T-helper 17 cell (primary cell): ENCODE data around the gene MIER3. TPM values are rescaled to one million over a fixed set of nuclear protein-coding genes. Genes with fewer than 3 reads are reported as not detected.
A peak's percentile ranks its signal among the peaks of the same experiment; 100 is the strongest.
"Not testable (repeated sequence)": the region's sequence is repeated elsewhere in the genome, so short reads cannot be mapped to it uniquely, and the experiment has no call there.

Experiments
- ATAC-seq: fragments of 150-1000 bp; cut with Tn5 transposase; 2 replicates; pipeline ENCODE4 v1.10.0; 2021; ENCODE audit warnings: mild to moderate bottlenecking, moderate library complexity
- DNase-seq, 3 donors: peaks; one replicate each; pipeline versions ENCODE4 v3.0.0 to v3.0.0-alpha.2; 2020 to 2021
- H3K9me3 ChIP-seq: one replicate; pipeline ENCODE4 v1.7.0; 2013; ENCODE audit warnings: low read length, mild to moderate bottlenecking; ENCODE audit not compliant: control insufficient read depth, poor library complexity, severe bottlenecking
- H3K27ac Mint-ChIP-seq: one replicate; pipeline ENCODE4 v1.8.0; 2022; ENCODE audit warnings: mild to moderate bottlenecking, moderate library complexity, mixed read lengths
- H3K27me3 Mint-ChIP-seq: one replicate; pipeline ENCODE4 v1.8.0; 2022; ENCODE audit warnings: mixed read lengths
- H3K36me3 Mint-ChIP-seq: one replicate; pipeline ENCODE4 v1.8.0; 2022; ENCODE audit warnings: low read depth, mixed read lengths
- H3K4me1 Mint-ChIP-seq: one replicate; pipeline ENCODE4 v1.8.0; 2022; ENCODE audit warnings: mild to moderate bottlenecking, mixed read lengths
- H3K4me3 Mint-ChIP-seq: one replicate; pipeline ENCODE4 v1.8.0; 2022; ENCODE audit warnings: mild to moderate bottlenecking, moderate library complexity, mixed read lengths
- total RNA-seq, 4 donors: library from RNA in 2 of 4; stranded (reverse) in 2 of 4; gene quantifications; one replicate each; pipeline ENCODE4 v1.2.3 and lab custom pipeline; 2022 to 2026

MIER3 gene
- total RNA-seq, 2 donors from 2014 or later, result 24.6 to 30.4 TPM

- H3K4me3 Mint-ChIP-seq, result not testable (repeated sequence)
Measured at GRCh38 chr5:56979526-56979925, 27.6 kb upstream of the MIER3 start.

DNA sequence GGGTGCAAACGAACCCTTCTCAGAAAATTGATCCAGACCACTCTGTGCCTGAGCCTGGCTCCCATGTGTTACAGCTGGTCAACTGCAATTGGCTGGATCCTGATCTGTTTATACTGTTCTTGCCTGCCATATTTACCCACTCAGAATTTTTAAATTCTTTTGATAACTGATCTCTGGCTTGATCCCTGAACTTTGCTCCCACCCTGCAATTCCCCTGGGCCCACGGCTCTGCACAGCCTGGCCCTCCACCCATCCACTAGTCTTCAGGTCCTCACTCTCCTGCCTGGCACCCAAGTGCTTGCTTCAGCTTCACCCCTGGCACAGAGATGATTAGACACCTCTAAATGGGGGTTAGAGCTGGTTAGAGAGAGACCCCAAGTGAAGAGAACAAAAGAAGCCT is 25.9 kb upstream of the MIER3 start:
- Mint-ChIP-seq H3K27me3 (peaks cover 35% of the 10 kb centered on the region), H3K4me1 (no peaks in the 10 kb centered on the region), H3K4me3 (no peak overlapping the region), H3K27ac (no peak overlapping the region), H3K36me3 (peaks cover 2% of the 10 kb centered on the region)
- DNase-seq, result no peak
- ATAC-seq, result no peak
- no peaks in the 10 kb centered on the region for H3K9me3 ChIP-seq

More at GRCh38 chr5:56979526-56979925, 27.6 kb upstream of the MIER3 start:
- not testable (repeated sequence) for H3K9me3 ChIP-seq, ATAC-seq, H3K27ac Mint-ChIP-seq, H3K36me3 Mint-ChIP-seq, H3K4me1 Mint-ChIP-seq, DNase-seq
- H3K27me3 Mint-ChIP-seq, result peaks cover 24% of the 10 kb centered on the region

GRCh38 chr5:56977021-56977420 is 25.1 kb upstream of the MIER3 start:
- ATAC-seq (no peak), DNase-seq (no peak)
- Mint-ChIP-seq H3K27ac (no peak overlapping the region), H3K4me1 (no peaks in the 10 kb centered on the region), H3K36me3 (peaks cover 2% of the 10 kb centered on the region), H3K27me3 (peaks cover 39% of the 10 kb centered on the region), H3K4me3 (no peak overlapping the region)
- no peaks in the 10 kb centered on the region for H3K9me3 ChIP-seq

DNA sequence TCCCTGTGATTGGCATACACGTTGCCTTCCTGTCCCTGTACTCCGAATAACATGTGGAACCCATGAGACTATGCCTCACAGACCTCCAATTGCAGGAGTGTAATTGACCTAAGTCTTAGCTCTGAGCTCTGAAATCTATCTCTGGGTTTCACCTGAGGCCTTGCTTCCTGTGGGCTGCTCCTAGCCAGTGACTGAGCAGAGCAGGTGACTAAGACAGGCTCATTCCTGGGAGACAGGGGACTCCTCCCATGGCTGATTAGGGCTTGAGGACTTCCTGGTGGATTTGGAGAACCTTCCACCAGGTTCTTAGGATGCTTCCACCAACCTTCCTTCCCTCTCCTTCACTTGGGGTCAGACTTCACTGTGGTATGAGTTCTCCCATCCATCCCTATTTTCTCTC is 22.3 kb upstream of the MIER3 start:
- Mint-ChIP-seq H3K4me1 (no peaks in the 10 kb centered on the region), H3K27ac (no peak overlapping the region), H3K27me3 (peaks cover 39% of the 10 kb centered on the region), H3K4me3 (no peak overlapping the region), H3K36me3 (peaks cover 2% of the 10 kb centered on the region)
- DNase-seq, result no peak
- H3K9me3 ChIP-seq, result no peaks in the 10 kb centered on the region
- no peak for ATAC-seq

GRCh38 chr5:56973473-56973872 is 21.6 kb upstream of the MIER3 start:
- H3K36me3 Mint-ChIP-seq, result no peaks in the 10 kb centered on the region
- H3K27ac Mint-ChIP-seq, result no peak overlapping the region
- no peaks in the 10 kb centered on the region for H3K4me1 Mint-ChIP-seq
- no peak for ATAC-seq
- no peak for DNase-seq
- no peaks in the 10 kb centered on the region for H3K9me3 ChIP-seq
- H3K27me3 Mint-ChIP-seq, result peaks cover 40% of the 10 kb centered on the region
- no peak overlapping the region for H3K4me3 Mint-ChIP-seq

DNA sequence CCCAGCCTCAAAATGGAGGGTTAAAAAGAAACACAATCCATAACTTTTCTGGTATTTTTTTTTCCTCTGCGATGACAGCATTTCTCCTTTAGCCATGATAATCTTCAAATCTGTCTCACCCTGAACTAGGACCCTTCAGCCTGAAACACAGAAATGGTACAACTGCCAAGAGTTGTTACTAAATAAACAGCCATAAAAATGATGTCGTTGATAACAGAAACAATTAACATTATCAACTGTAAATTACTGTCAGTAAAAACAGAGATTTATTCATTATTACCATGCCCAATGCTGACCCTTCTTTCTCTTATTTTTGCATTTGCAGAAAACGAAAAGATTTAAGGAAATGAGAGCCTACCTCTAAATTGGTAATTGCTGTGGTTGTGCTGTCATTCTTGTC is 19.4 kb upstream of the MIER3 start:
- Mint-ChIP-seq H3K4me3 (no peak overlapping the region), H3K27ac (no peak overlapping the region), H3K27me3 (peaks cover 51% of the 10 kb centered on the region), H3K4me1 (no peaks in the 10 kb centered on the region), H3K36me3 (peaks cover 2% of the 10 kb centered on the region)
- H3K9me3 ChIP-seq, result no peaks in the 10 kb centered on the region
- no peak for DNase-seq
- ATAC-seq, result no peak

DNA sequence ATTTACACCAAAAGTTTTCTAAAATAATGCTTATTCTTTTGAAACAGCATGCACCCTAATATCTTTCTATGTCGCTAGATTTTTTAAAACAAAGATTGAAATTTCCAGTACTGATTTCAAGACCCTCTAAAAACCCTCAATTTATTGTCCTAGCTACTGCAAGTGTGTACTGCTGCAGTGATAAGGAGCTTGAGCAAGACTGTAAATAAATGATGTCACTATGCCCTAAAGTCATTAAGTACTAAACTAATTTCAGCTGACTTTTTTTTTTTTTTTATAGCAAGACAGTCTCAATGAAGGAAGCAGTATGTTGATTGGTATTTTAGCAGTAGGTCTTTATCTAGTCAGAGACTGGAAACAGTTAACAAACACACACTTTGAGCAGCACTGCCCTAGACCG is 12.2 kb upstream of the MIER3 start:
- Mint-ChIP-seq H3K4me3 (no peak overlapping the region), H3K27me3 (peaks cover 74% of the 10 kb centered on the region), H3K36me3 (peaks cover 5% of the 10 kb centered on the region), H3K4me1 (peaks cover 11% of the 10 kb centered on the region), H3K27ac (no peak overlapping the region)
- DNase-seq, result no peak
- ATAC-seq, result no peak
- no peaks in the 10 kb centered on the region for H3K9me3 ChIP-seq

DNA sequence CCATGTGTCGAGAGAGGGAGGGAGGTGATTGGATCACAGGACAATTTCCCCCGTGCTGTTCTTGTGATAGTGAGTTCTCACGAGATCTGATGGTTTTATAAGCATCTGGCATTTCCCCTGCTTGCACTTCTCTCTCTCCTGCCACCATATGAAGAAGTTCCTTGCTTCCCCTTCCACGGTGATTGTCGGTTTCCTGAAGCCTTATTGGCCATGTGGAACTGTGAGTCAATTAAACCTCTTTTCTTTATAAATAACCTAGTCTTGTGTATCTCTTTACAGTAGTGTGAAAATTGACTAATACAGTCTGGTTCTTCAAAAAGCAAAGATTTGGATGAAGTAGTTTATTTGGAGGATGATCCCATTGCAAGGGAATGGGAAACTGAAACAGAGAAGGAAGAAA is 11.3 kb upstream of the MIER3 start:
- ATAC-seq, result no peak
- Mint-ChIP-seq H3K36me3 (peaks cover 5% of the 10 kb centered on the region), H3K27ac (no peak overlapping the region), H3K27me3 (peaks cover 75% of the 10 kb centered on the region), H3K4me3 (no peak overlapping the region), H3K4me1 (peaks cover 11% of the 10 kb centered on the region)
- H3K9me3 ChIP-seq, result no peaks in the 10 kb centered on the region
- no peak for DNase-seq

DNA sequence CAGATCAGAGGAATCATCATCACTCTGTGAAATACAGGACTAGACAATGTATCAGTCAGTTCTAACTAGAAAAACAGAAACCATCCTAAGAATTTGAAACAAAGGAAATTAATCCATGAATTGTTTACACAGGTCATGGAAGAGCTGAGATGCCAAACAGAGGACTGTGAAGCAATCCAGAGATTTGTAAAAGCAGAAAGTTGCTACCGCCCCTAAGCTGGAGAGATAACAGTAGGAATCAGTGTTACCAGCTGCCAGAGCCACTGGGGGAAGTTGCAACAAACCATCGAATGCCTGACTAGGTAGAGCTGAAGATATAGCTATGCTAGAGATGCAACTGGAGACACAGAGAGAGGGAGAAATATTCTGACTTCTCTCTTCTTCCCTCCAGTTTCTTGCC is 10.4 kb upstream of the MIER3 start:
- H3K9me3 ChIP-seq, result no peaks in the 10 kb centered on the region
- peaks cover 4% of the 10 kb centered on the region for H3K36me3 Mint-ChIP-seq
- DNase-seq (no peak), ATAC-seq (no peak)
- peaks cover 11% of the 10 kb centered on the region for H3K4me1 Mint-ChIP-seq
- no peak overlapping the region for H3K4me3 Mint-ChIP-seq
- H3K27me3 Mint-ChIP-seq, result peaks cover 80% of the 10 kb centered on the region
- H3K27ac Mint-ChIP-seq, result no peak overlapping the region

- peaks cover 3% of the 10 kb centered on the region for H3K36me3 Mint-ChIP-seq
- DNase-seq (no peak), ATAC-seq (no peak)
- no peak overlapping the region for H3K4me3 Mint-ChIP-seq
- H3K4me1 Mint-ChIP-seq, result peaks cover 11% of the 10 kb centered on the region
- peaks cover 74% of the 10 kb centered on the region for H3K27me3 Mint-ChIP-seq
- H3K27ac Mint-ChIP-seq, result no peak overlapping the region
- no peaks in the 10 kb centered on the region for H3K9me3 ChIP-seq
Measured at GRCh38 chr5:56961746-56962145, 9.8 kb upstream of the MIER3 start.

DNA sequence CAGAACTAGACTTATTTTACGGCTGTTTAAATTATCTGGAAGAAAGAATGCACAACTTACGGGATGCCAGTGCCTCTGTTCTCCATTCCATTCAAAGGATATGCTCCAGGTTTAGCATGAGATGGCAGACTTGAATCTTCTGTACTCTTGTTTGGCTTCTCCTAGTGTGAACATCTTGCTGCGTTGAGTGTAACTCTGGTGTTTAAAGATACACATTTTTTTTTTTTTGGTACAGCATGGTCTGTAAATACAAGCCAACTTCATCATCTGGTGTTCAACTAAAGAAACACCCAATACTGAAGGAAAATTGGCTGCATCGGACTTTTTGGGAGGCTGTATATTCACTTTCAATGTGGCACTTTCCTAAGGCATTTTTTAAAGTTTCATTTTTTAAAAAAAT is 7.4 kb upstream of the MIER3 start:
- H3K9me3 ChIP-seq, result no peaks in the 10 kb centered on the region
- ATAC-seq (no peak), DNase-seq (no peak)
- peaks cover 11% of the 10 kb centered on the region for H3K4me1 Mint-ChIP-seq
- no peak overlapping the region for H3K4me3 Mint-ChIP-seq
- peaks cover 70% of the 10 kb centered on the region for H3K27me3 Mint-ChIP-seq
- H3K27ac Mint-ChIP-seq, result no peak overlapping the region
- H3K36me3 Mint-ChIP-seq, result peaks cover 3% of the 10 kb centered on the region

DNA sequence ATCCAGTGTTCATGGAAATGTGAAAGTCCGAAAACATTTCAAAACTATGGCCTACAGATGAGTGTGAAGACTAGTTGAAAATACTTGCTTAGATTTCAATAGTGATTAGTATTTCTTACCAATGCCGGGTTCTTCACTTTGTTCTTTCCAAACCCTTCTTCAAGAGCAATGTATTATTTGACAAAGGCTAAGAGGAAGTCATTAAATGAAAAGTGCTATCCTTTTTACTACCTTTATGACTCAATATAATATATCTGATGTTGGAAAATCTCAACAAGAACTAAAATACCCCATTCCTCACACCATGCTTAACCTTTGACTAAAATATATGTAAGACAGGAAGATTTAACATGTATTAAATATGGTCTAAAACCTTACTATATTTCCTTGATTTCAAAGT is 6.7 kb upstream of the MIER3 start:
- H3K4me3 Mint-ChIP-seq, result no peak overlapping the region
- peaks cover 3% of the 10 kb centered on the region for H3K36me3 Mint-ChIP-seq
- H3K9me3 ChIP-seq, result no peaks in the 10 kb centered on the region
- H3K4me1 Mint-ChIP-seq, result peaks cover 11% of the 10 kb centered on the region
- H3K27ac Mint-ChIP-seq, result no peak overlapping the region
- DNase-seq (no peak), ATAC-seq (no peak)
- H3K27me3 Mint-ChIP-seq, result peaks cover 66% of the 10 kb centered on the region

- H3K36me3 Mint-ChIP-seq, result no peaks in the 10 kb centered on the region
Measured at GRCh38 chr5:56954262-56954661, 2.3 kb upstream of the MIER3 start.

DNA sequence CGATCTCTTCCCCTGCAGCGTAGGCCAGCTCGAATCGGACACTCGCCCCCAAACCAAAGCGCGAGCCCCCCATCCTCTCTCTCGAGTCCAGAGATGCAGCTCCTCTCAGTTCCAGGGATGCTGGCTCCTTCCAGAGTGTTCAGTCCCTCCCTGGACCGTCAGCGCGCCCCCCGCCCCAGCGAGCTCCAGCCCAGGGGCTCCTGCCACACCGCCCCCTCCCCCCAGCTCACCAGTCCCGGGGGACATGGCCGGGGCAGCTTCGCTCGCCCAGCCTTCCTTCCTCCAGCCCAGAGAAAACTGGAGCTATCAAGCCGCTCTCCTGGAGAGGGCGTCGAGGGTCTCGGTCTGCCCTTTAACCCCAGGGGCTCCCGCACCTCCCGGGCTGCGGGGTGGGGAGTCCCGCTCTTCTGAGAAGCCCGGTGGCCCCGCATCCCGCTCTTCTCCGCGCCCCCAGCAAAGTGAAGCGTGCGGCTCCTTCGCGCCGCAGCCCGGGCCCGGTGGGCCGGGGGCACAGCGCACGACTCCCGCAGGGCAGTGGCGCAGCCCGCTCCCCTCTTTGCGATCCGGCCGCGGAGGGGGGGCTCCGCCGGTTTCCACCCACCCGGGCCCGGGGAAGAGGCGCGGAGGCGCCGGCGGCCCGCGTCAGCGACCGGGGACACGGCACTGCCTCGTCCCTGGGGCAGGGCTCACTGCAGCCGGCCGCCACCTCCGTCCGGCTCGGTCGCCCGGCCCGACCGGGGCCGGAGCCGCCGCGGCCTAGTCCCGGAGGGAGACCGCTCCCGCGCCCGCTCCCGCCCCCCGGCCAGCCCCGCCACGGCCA is 587 bp downstream of the MIER3 start:
- Mint-ChIP-seq H3K4me3 (peak overlapping the region; percentile 96), H3K27ac (peak overlapping the region; percentile 96), H3K27me3 (peaks cover 20% of the 10 kb centered on the region), H3K4me1 (peaks cover 15% of the 10 kb centered on the region), H3K36me3 (peaks cover 2% of the 10 kb centered on the region)
- peak; percentile 35 for ATAC-seq
- DNase-seq, result peak in 2 of 3 donors; percentile 11 to 19
- H3K9me3 ChIP-seq, result no peaks in the 10 kb centered on the region

More at GRCh38 chr5:56954262-56954661, 2.3 kb upstream of the MIER3 start:
- ATAC-seq (no peak), DNase-seq (no peak)
- Mint-ChIP-seq H3K4me1 (peaks cover 15% of the 10 kb centered on the region), H3K27me3 (peaks cover 35% of the 10 kb centered on the region), H3K4me3 (no peak overlapping the region), H3K27ac (no peak overlapping the region)
- H3K9me3 ChIP-seq, result no peaks in the 10 kb centered on the region
